Urothelium cell line (cell line): Measurements from ENCODE around the gene TFIP11.

ENCODE experiments used
- DNase-seq: peaks from one replicate; pipeline ENCODE4 v3.0.0; 2011; ENCODE audit warnings: low spot score, mixed read lengths
- FAIRE-seq: peaks from 2 replicates; lab custom pipeline; 2011; peaks lifted over from hg19 to GRCh38; lab: Jason Lieb, UNC

TFIP11 gene

GRCh38 chr22:26481112-26481693 lies 31.1 kb downstream of the TFIP11 start:
- FAIRE-seq (peak; percentile 95), DNase-seq (no peak)

GRCh38 chr22:26480611-26480932 lies 31.7 kb downstream of the TFIP11 start:
- DNase-seq (no peak), FAIRE-seq (peak; percentile 58)

DNA sequence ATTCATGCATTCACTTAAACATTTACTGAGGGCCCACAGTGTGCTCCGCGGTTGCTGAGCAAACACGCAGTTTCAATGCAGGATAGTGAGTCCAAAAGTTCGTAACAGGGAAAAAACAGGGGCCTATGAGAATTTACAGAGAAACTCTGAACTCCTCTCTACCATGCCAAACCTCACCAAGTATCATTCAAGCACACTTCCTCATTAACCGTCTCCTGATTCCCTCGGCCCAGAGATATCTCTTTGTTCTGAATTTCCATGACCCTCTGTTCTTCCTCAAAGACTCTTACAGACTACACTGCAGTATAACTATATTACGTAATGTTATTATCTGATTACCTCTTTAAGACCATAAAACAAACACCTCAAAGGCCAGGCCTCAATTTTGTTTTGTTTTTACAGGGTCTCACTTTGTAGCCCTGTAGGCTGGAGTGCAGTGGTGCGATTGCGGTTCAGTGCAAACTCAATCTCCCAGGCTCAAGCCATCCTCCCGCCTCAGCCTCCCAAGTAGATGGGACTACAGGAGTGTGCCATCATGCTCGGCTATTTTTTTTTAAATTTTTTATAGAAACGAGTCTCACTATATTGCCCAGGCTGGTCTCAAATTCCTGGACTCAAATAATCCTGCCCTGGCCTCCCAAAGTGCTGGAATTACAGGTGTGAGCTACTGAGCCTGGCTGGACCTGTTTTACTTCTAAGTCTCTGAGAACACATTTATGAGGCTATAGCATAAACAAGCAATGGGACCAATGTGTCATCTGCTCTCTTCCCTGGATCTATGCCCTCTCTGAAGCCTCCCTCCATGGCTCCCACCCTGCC lies 32.3 kb downstream of the TFIP11 start:
- FAIRE-seq (peak; percentile 58), DNase-seq (no peak)

- no peak for FAIRE-seq
- no peak for DNase-seq
These were observed 33.1 kb downstream of the TFIP11 start for GRCh38 chr22:26479043-26479791.

DNA sequence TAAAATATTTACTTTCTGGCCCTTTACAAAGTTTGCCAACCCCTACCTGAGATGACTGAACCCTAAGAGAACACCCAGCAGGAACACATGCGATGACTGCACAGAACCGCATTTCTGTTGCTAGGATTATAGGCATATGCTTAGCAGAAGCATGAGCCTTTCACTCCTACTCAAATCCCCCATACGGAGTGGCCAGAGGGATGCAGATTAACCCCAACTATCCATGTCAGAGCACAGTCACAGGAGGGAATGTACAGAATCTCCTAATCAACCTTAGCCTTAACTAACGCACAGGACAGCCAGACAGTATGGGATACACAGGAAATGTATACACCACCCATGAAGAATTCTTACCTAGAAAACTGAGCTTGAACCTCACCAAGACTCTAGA lies 34.9 kb downstream of the TFIP11 start:
- FAIRE-seq = no peak
- DNase-seq = peak; percentile 52

GRCh38 chr22:26476705-26477340 lies 35.5 kb downstream of the TFIP11 start:
- DNase-seq (peak; percentile 90), FAIRE-seq (peak; percentile 91)

DNA sequence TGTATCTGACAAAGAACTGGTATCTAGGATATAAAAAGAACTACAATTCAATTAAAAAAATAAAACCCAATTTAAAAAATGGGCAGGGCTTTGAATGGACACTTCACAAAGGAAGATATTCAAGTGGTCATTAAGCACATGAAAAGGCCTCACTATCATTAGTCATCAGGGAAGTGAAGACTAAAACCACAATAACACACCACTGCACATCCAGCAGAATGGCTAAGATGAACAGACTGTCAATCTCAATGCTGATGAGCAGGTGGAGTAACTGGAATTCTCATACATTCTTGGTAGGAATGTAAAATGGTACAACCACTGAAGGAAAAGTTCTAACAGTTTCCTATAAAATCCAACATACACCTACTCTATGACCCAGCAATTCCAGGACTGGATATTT lies 37.6 kb downstream of the TFIP11 start:
- FAIRE-seq = peak; percentile 99
- DNase-seq = peak; percentile 78

DNA sequence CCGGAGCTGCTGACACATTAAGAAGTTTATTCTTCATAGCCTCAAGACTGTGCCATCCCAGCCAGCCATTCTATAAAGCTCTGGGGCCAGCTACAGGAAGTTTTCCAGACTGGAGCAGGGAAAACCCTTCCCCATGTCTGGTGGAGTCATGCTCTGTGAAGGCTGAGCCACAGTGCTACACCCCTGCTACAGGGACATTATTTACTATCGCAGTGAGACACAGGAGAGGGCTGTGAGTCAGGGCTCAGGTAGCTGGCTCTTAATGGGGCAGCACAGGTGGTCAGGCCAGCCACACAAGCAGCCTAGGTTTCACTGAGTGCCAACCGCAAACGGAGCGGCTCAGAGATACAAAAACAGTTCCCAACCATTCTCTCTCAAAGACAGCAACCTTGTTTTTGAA lies 40.8 kb downstream of the TFIP11 start:
- peak; percentile 100 for FAIRE-seq
- DNase-seq = peak; percentile 100

DNA sequence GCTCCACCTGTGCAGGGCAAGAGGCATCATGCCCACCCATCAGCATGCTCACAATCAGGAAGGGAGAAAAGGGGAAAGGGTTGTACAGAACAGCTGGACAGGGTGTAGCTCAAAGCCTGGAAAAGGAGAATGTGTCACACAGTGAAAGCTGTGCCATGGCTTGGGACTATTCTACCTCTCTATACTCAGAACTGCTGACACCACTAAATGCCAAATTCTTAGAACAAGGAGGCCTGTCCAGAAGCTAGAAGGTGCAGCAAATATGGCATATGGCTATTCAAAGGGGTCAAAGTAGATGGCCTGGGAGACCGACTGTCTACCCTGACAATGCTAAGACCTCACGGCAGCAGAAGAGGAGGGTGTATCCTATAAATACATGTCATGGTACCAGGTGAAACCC lies 41.5 kb downstream of the TFIP11 start:
- FAIRE-seq (no peak), DNase-seq (no peak)

DNA sequence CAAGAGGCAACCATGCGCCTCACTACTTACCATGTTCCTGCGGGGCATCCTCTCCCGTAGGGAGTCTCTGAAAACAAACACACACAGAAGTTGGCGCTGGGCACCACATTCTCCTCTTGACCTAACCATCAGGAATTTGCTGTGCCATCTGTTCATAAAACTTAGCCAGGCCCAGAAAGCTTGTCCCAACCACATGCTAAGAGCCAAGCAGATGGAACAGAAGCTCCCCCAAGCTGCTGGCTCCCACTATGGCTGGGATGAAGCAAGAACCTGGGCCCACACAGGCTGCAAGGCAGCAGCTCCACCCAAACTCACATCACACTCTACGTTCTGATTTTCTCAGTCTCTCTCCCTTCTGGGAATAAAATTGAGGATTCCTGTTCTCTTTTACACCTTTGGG lies 46.1 kb downstream of the TFIP11 start:
- no peak for DNase-seq
- no peak for FAIRE-seq

DNA sequence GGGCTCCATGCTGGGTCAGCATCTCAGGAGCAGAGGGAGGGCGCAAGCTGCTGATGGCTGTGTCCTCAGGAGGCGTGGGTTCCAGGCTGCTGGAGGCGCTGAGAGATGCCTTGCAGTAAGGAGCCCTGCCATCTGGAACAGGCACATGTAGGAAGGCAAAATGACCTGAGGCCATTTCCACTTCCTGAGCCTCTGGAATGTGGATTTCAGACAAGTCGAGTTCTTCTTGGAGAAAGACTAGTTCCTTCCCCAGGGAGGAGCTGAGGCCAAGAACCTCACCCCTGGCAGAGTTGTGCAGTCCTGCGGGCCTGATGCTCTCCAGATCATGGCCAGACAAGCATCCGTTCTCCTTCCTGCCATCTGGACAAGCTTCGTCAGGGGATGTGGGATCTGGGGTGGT lies 48.0 kb downstream of the TFIP11 start:
- FAIRE-seq = peak; percentile 88

GRCh38 chr22:26463688-26464087 lies 48.6 kb downstream of the TFIP11 start:
- peak; percentile 55 for FAIRE-seq
- no peak for DNase-seq

More for the DNA sequence above, 48.0 kb downstream of the TFIP11 start:
- DNase-seq = no peak

DNA sequence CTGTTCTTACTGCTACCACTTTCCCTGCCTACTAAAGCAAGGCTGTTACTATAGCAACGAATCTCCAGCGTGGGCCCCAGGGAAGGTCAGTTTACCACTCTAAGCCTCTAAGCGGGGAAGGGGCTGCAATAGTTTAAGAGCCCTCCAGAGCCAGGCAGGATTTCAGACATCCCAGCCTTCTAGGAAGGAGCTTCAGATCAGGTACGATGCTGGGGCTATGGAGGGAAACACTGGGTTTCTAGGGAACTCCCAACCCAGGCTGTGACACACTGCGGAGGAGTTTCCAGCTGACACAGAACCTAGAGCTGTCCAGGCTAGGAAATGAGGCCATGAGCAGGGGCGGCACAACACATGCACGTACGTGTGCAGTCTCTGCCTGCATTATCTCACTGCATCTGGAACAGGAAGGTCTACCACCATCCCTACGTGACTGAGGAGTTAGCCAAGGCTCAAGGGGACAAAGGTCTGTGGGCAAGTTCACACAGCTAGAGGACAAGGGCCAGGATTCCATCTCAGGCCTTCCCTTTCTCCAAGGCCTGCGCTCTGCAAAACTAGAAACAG lies 49.1 kb downstream of the TFIP11 start:
- DNase-seq (no peak), FAIRE-seq (peak; percentile 96)

DNA sequence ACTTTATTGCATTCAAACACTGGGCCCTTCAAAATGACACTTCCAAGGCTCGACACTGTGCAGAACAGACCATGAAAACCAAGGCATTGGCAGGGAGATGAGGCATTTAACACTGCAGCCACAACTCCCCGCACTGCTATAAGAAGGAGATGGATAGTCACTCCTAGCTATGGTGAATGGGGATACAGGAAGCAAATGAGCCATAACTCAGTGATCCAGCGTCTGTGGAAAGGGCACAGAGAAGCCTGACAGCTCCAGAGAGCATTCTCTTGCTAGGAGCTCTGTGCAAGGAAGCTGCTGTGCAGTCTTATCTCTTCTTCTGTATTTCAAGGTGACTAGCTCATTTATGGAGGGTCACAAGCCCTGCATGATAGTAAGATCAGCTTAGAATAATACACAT lies 49.6 kb downstream of the TFIP11 start:
- FAIRE-seq = peak; percentile 82
- DNase-seq = no peak

DNA sequence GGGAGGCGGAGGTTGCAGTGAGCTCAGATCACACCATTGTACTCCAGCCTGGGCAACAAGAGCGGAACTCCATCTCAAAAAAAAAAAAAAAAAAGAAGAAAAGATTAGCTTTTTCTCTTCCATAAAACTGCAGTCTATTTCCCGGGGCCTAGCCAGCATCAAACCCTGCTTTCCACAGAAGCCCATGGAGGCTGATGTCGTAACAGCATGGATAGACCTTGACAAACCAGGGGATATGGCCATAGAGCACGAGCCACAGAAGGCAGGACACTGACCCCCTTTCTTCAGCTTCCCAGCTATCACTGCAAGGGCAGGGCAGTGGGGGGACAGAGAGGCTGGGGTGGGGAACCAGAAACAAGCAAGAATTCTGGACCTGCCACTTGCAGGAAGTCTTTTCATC lies 50.2 kb downstream of the TFIP11 start:
- FAIRE-seq (peak; percentile 75), DNase-seq (no peak)

DNA sequence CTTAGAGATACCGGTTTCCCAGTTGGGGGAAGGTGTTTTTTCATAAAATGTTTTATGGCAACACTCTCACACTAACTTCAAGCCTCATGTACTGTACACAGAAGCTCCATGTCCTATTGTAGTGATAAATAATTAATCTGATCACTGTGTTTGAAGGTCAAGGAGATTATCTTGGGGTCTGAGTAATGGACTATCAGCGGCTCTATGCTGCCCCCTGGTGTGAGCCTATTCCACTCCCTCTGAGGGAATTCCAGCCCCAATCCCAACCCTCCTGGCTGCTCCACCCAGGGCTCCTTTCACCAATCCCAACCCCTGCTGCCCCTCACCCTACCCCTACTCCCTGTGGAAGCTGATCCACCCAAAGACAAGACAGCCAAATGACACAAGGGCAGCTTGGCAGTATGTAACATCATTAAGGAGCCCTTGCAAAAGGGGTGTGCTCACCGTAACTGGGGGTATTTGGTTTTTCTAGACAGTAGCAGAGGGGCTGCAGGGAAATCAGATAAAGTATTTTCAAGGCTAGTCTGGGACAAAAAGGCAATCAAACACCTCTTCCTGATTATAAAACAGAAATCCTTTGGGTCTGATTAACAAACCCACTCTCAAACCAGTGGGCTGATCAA lies 51.0 kb downstream of the TFIP11 start:
- FAIRE-seq = peak; percentile 97
- peak; percentile 90 for DNase-seq

- no peak for FAIRE-seq
These were observed 52.1 kb downstream of the TFIP11 start for GRCh38 chr22:26460202-26460601.

GRCh38 chr22:26457661-26458272 lies 54.5 kb downstream of the TFIP11 start:
- FAIRE-seq (peak; percentile 40), DNase-seq (no peak)

More at GRCh38 chr22:26460202-26460601, 52.1 kb downstream of the TFIP11 start:
- no peak for DNase-seq

DNA sequence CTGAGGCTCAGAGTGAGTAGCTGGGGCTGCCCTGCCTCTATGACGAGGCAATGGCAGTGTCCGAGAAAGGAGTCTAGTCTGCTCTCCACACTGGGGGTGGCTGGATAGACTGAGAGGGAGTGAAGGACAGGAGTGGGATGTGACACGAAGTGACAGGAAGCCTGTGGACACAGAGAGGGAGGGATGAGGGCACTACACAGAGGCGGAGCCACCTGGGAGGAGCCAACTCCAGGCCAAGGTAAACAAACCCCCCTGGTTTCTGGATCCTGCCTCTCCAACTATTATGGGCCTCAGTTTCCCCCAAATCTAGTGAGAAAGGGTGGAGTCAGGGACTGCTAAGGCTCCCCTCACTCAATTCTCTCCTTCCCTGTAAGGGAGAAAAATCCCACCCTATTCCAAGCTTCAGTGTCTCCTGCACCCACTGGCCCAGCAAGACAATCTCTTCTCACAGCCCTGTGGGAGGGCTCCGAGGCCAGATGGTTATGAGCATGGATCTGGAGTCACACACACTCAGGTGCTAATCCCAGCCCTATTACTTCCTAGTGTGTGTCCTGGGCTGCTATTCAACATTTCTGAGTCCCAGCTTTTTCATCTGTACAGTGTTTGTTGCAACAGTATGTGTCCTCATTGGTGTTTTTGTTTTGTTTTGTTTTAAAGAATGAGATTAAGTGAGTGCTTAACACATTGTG lies 58.3 kb downstream of the TFIP11 start:
- peak; percentile 93 for FAIRE-seq

DNA sequence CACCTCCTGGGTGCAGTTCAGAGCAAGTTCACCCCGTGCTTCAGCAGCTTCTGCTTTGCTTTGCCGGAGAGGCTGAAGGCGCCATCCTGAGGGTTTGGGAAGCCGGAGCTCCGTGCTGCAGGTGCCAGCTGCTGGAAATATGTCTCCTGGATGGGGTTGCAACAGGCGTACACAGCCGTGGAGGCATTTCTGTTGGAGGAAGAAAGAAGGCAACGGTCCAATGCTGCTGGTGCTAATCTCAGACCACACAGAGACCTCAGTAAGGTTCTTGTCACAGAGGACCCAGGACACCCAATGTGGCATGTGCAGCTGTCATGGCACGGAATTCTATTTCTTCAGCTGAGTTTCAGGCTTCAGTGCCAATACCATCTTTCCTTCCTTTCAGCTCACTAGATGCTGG lies 59.1 kb downstream of the TFIP11 start:
- no peak for FAIRE-seq

More for the DNA sequence above, 58.3 kb downstream of the TFIP11 start:
- no peak for DNase-seq

More for the DNA sequence above, 59.1 kb downstream of the TFIP11 start:
- no peak for DNase-seq
